B cell (primary cell): ENCODE data around the gene MTLN. TPM values are rescaled to one million over a fixed set of nuclear protein-coding genes. Genes with fewer than 3 reads are reported as not detected.

ENCODE experiments used
- ATAC-seq: fragments of 200-7000 bp; cut with Tn5 transposase; one replicate; pipeline ENCODE4 v1.10.0; 2021; ENCODE audit warnings: low read depth, mild to moderate bottlenecking, moderate number of reproducible peaks, moderate library complexity
- CTCF ChIA-PET: fragments of 350-600 bp; sonication (Branson Sonifier 250); formaldehyde crosslinking; loops from one replicate; lab custom pipeline; 2021; ENCODE audit warnings: antibody characterized with exemption, inconsistent platforms; lab: Charles Lee
- POLR2A ChIA-PET: fragments of 350-600 bp; sonication (Branson Sonifier 250); formaldehyde crosslinking; loops from one replicate; lab custom pipeline; 2021; ENCODE audit warnings: antibody characterized with exemption; lab: Charles Lee
- DNase-seq: peaks from one replicate; pipeline ENCODE4 v3.0.0; 2013
- H2AFZ ChIP-seq: 2 replicates; pipeline ENCODE4 v1.6.1; 2012; ENCODE audit warnings: mild to moderate bottlenecking, low read depth, low read length; ENCODE audit not compliant: insufficient read depth, poor library complexity, severe bottlenecking
- H3K27ac ChIP-seq, 2 donors: 1 replicate in 1 of 2; 2 replicates in 1 of 2; pipeline ENCODE4 v1.5.1; 2012 to 2013; ENCODE audit warnings: low read length in 2 of 2, mild to moderate bottlenecking in 2 of 2, moderate library complexity in 1 of 2
- H3K27me3 ChIP-seq, 4 experiments: fragments of 200-600 bp in 1 of 4; sonication (generic) in 1 of 4; replicated peaks in 1 of 4; 1 replicate in 2 of 4; 2 replicates in 2 of 4; pipeline versions ENCODE4 v1.6.1 to v1.7.0; 2013 to 2016; ENCODE audit warnings: low read length in 3 of 4, mild to moderate bottlenecking in 2 of 4, mixed read lengths in 1 of 4, moderate library complexity in 1 of 4; ENCODE audit not compliant: insufficient read depth in 4 of 4, control insufficient read depth in 3 of 4; ENCODE audit errors: control extremely low read depth in 1 of 4
- H3K36me3 ChIP-seq, 2 experiments: replicated peaks in 1 of 2; 1 replicate in 1 of 2; 2 replicates in 1 of 2; pipeline versions ENCODE4 v1.6.1 to v1.7.1; 2013; ENCODE audit warnings: low read length in 1 of 2; ENCODE audit not compliant: insufficient read depth in 2 of 2, control insufficient read depth in 1 of 2; ENCODE audit errors: control extremely low read depth in 1 of 2, extremely low read depth in 1 of 2
- H3K4me1 ChIP-seq, 2 donors: fragments of 200-600 bp in 1 of 2; sonication (generic) in 1 of 2; 1 replicate in 1 of 2; 2 replicates in 1 of 2; pipeline versions ENCODE4 v1.5.1 to v1.6.1; 2013 to 2017; ENCODE audit warnings: low read length in 2 of 2; ENCODE audit not compliant: control insufficient read depth in 2 of 2, insufficient read depth in 2 of 2
- H3K4me2 ChIP-seq: replicated peaks from 2 replicates; pipeline ENCODE3; 2012; ENCODE audit warnings: mild to moderate bottlenecking, low read depth, low read length; ENCODE audit not compliant: poor library complexity, severe bottlenecking
- H3K4me3 ChIP-seq, 5 experiments: fragments of 200-600 bp in 1 of 5; sonication (generic) in 1 of 5; 1 replicate in 3 of 5; 2 replicates in 2 of 5; pipeline versions ENCODE4 v1.5.1 to v1.7.0; 2011 to 2016; ENCODE audit warnings: low read length in 4 of 5, mild to moderate bottlenecking in 4 of 5, low read depth in 2 of 5, control low read depth in 1 of 5, moderate library complexity in 1 of 5; ENCODE audit not compliant: insufficient read depth in 1 of 5; ENCODE audit errors: control extremely low read depth in 1 of 5, extremely low read depth in 1 of 5
- H3K79me2 ChIP-seq: fragments of 200-600 bp; sonication (generic); one replicate; pipeline ENCODE4 v1.6.0; 2016; ENCODE audit warnings: low read length; ENCODE audit not compliant: control insufficient read depth, insufficient read depth
- H3K9ac ChIP-seq: fragments of 200-600 bp; sonication (generic); 2 replicates; pipeline ENCODE4 v1.6.1; 2017; ENCODE audit warnings: mild to moderate bottlenecking, low read length, moderate library complexity
- H3K9me3 ChIP-seq, 3 donors: one replicate each; pipeline versions ENCODE4 v1.6.1 to v1.7.1; 2013; ENCODE audit warnings: low read length in 2 of 3; ENCODE audit not compliant: control insufficient read depth in 2 of 3, insufficient read depth in 1 of 3; ENCODE audit errors: control extremely low read depth in 1 of 3
- H4K20me1 ChIP-seq: 2 replicates; pipeline ENCODE4 v1.6.0; 2012; ENCODE audit warnings: mild to moderate bottlenecking, low read length; ENCODE audit not compliant: insufficient read depth, control insufficient read depth, poor library complexity, severe bottlenecking
- H3K27ac Mint-ChIP-seq: one replicate; pipeline ENCODE4 v1.8.0; 2021; ENCODE audit warnings: mixed read lengths
- H3K27me3 Mint-ChIP-seq: one replicate; pipeline ENCODE4 v1.8.0; 2021; ENCODE audit warnings: mixed read lengths
- H3K4me1 Mint-ChIP-seq: one replicate; pipeline ENCODE4 v1.8.0; 2021; ENCODE audit warnings: mixed read lengths
- H3K4me3 Mint-ChIP-seq: one replicate; pipeline ENCODE4 v1.8.0; 2021; ENCODE audit warnings: mixed read lengths
- H3K9me3 Mint-ChIP-seq: one replicate; pipeline ENCODE4 v1.8.0; 2022; ENCODE audit warnings: mixed read lengths; ENCODE audit not compliant: insufficient read depth
- CTCF ChIP-seq: fragments of 200-600 bp; IDR thresholded peaks from one replicate; pipeline ENCODE4 v1.8.0; 2022; ENCODE audit warnings: antibody characterized with exemption, mild to moderate bottlenecking
- EZH2 ChIP-seq: IDR thresholded peaks from 2 replicates; pipeline ENCODE4 v1.6.1; 2012; ENCODE audit warnings: borderline replicate concordance, low read depth, mild to moderate bottlenecking, moderate library complexity, low read length; ENCODE audit not compliant: insufficient read depth, poor library complexity, severe bottlenecking
- WGBS: methylation state at CpG from one replicate; pipeline ENCODE4 v1.1.5; 2013; ENCODE audit warnings: missing lambda C conversion rate; ENCODE audit not compliant: insufficient coverage; 5-methylcytosine and 5-hydroxymethylcytosine counted together
- intact Hi-C: fragments of 100-400 bp; cut with micrococcal nuclease; formaldehyde crosslinking; loops from one replicate; pipeline ENCODE4 v1.10.0; 2022
- polyA plus RNA-seq: library from polyadenylated mRNA; depleted of rRNA; stranded (reverse); fragments of >200 nt; gene quantifications from 2 replicates; pipeline ENCODE4 v1.2.3, GENCODE V29; 2012
- total RNA-seq, 2 donors: library from RNA; stranded (reverse); fragments of 120-200 nt in 1 of 2; gene quantifications; 1 replicate in 1 of 2; 2 replicates in 1 of 2; pipeline versions ENCODE4 v1.2.3 to v1.2.4, GENCODE V29; 2013 to 2022

The MTLN gene
- total and polyA plus RNA-seq, 2 donors (not counting 1 experiment from before 2014, with no cell fraction given) = 23.2 to 27.2 TPM

- ChIA-PET POLR2A (no interaction called here), CTCF (interaction anchor here (2.1 kb wide), 1 partner anchor 9 kb away, joined by 9 read pairs; no protein-coding TSS in a partner anchor)
- intact Hi-C loops = no loop called here
- H3K4me3 ChIP-seq = no peak overlapping the region
- H3K27ac ChIP-seq = no peak overlapping the region
- Mint-ChIP-seq H3K9me3 (no peaks in the 10 kb centered on the region), H3K4me3 (no peak overlapping the region), H3K27ac (no peak overlapping the region), H3K4me1 (peaks cover 7% of the 10 kb centered on the region), H3K27me3 (peaks cover 3% of the 10 kb centered on the region)
- H3K9me3 ChIP-seq = no peaks in the 10 kb centered on the region
- TF ChIP-seq CTCF = no peak
- TF ChIP-seq EZH2 = no peak
- H3K79me2 ChIP-seq = no peaks in the 10 kb centered on the region
- no peaks in the 10 kb centered on the region for H4K20me1 ChIP-seq
- no peaks in the 10 kb centered on the region for H3K36me3 ChIP-seq
- ATAC-seq (no peak), DNase-seq (no peak)
- no peaks in the 10 kb centered on the region for H3K4me1 ChIP-seq
- no peak overlapping the region for H3K9ac ChIP-seq
- 100% methylated on average over 2 of the region's 2 CpGs for WGBS
- no peaks in the 10 kb centered on the region for H3K27me3 ChIP-seq
- H3K4me2 ChIP-seq = no peak overlapping the region
- no peak overlapping the region for H2AFZ ChIP-seq
Observed at GRCh38 chr2:110166266-110166665, 46.1 kb downstream of the MTLN start.

Other genes starting within 250 kb of the MTLN start
- not detected in 2 replicates for gene MALL, start 96.7 kb downstream of the MTLN start, total RNA-seq
- not detected in 2 replicates for gene MALL, start 96.7 kb downstream of the MTLN start, polyA plus RNA-seq
- gene NPHP1, start 7.5 kb downstream of the MTLN start, total RNA-seq = 1.6 and 2.4 TPM in 2 replicates
- gene NPHP1, start 7.5 kb downstream of the MTLN start, polyA plus RNA-seq = 1.1 and 2.4 TPM in 2 replicates